NCI-H226 (cell line): ENCODE measurements around the gene PIP4K2A.

ENCODE experiments used
- DNase-seq: peaks from one replicate; pipeline ENCODE4 v3.0.0-alpha.2; 2015

The PIP4K2A gene

DNA sequence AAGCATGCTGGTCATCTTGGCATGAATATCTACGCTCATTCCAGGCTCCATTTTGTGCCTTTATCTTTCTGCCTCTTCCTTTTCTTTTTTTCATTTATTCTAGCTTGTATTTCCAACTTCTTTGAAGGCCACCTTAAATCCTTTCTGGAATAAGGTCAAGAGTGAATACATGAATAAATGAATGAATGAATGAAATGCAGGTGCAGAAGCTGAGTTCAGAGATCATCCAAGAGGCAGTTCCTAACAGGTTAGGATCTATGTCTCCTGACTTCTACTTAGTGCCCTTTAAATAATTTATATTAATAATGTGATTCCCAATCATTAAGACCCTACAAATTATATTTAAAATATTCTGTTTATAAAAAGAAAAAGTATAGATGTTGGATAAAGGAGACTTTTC lies 125.9 kb downstream of the PIP4K2A start:
- no peak for DNase-seq

DNA sequence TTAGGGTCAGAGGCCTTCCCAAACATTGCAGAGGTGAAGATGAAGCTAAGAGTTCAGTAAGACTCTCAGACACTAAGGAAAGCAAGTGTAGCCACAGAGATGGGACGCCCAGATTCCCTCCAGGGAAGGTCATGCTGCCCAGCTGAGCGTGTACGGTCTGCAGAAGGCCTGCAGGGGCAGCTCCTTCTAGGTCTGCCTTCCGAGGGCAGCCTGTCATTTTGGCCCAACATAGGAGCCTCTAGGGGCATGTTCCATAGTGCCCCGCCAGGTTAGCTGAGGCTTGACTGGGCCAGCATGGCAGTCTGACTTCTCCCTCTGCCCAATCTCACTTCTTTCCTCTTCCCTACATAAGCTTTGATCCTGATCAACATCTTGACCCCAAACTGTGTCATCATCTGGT lies 130.7 kb downstream of the PIP4K2A start:
- no peak for DNase-seq

- no peak for DNase-seq
Observed at GRCh38 chr10:22581461-22581860, 132.9 kb downstream of the PIP4K2A start.

DNA sequence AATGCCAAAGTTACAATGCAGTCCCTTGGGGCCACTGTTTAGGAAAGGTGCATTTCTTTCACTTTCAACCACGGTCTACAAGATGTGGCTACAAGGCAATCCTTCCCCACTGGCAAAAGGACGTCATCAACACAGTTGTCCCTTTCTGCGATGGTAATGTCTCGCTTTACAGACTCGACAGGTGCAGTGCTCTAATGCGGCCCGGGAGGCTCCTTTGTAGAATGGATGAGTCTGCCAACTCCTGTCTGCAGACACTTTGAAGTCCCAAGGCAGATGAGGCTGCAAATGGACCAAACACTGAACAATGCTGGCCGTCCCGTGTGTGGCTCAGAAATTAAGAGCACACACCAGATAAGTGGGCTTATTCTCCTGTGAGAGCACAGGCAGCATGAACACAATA lies 133.7 kb downstream of the PIP4K2A start:
- no peak for DNase-seq

- DNase-seq, result no peak
Observed at GRCh38 chr10:22579826-22580225, 134.6 kb downstream of the PIP4K2A start.

DNA sequence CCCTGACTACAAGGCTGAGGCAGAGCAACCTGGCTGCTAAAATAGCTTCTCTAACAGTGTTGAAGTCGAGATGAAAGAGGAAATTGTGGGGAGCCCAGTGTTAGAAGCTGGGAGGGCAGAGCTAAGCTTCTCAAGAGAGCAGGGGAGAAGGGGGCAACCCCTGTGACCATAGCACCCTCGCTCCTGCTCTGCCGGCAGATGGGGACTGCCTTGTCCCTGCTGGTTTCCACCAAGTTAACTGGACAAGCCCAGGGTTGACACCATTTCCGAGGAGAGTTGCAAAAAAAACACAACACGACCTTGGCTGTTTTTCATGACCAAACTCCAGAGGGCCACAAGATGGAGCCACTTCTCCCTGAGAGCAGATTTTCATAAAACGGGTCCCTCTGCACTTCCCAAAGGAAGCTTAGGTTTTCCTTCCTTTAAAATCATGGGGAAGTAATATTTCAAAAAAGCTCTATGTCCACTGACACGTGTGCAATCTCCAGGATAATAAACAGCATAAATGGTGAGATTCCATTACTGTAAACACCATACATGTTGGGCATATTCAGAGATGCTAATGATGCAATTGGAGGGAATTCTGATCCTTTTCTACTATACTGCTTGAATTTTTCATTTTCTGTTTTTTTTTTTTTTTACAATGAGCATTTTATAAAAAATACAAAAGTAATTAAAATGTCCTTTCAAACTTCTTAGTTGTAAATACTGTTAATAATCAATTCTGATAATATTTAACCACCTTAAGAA lies 140.4 kb downstream of the PIP4K2A start:
- DNase-seq, result no peak

GRCh38 chr10:22570733-22571430 lies 143.5 kb downstream of the PIP4K2A start:
- no peak for DNase-seq

- DNase-seq, result no peak
Observed at GRCh38 chr10:22570234-22570633, 144.1 kb downstream of the PIP4K2A start.

DNA sequence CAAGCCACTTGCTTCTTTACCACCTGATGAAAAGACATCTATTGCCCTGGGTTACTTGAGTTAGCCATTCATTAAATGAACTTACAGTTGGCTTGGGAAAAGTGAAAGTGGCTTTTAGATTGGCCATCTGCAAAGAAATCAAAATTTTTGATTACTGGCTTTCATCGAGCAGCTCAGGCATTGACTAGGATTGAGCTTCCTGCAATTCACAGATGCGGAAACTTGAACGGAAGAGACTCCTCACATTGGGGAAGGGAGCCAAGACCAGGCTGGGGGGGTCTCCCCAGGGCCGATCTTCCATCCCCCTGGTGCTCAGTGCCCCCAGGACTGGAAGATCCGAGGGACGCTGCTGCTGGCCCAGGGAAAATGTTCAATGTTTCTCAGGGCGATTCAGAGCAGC lies 145.4 kb downstream of the PIP4K2A start:
- DNase-seq, result no peak

DNA sequence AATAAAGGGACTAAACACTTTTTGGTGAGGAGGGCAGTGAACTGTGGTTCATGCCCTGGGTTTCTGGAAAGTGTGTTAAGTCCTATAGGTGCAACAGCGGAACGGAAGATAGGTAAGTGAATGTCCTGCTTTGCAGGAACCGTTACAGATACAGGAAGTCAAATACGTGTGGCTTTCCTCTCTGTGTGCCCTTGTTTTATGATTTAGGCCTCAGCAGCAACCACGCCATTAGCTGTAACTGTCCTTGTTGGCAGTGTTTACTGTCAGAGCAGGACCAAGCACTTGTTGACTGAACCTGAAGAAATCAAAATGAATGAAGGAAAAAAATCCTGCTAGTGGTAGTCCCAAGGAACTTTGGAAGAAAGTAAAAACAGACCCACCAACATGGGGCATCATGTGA lies 150.3 kb downstream of the PIP4K2A start:
- no peak for DNase-seq

GRCh38 chr10:22561909-22562308 lies 152.5 kb downstream of the PIP4K2A start:
- DNase-seq, result no peak

DNA sequence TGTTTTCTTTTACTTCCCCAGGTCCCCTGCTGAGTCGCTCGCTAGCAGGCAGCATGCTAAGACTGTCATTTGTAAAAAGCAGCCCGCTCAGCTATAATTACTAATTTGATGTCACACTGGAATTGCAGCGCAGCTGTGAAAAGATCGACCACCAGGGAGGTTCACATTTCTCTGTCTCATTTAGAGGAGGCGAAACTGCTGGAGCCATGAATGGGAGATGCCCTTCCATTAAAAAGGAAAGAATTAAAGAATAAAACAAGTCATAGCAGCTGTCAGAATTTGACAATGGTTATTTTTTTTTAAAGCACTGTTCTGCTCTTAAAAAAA lies 153.5 kb downstream of the PIP4K2A start:
- no peak for DNase-seq

- DNase-seq, result no peak
Observed at GRCh38 chr10:22560096-22560912, 154.1 kb downstream of the PIP4K2A start.

DNA sequence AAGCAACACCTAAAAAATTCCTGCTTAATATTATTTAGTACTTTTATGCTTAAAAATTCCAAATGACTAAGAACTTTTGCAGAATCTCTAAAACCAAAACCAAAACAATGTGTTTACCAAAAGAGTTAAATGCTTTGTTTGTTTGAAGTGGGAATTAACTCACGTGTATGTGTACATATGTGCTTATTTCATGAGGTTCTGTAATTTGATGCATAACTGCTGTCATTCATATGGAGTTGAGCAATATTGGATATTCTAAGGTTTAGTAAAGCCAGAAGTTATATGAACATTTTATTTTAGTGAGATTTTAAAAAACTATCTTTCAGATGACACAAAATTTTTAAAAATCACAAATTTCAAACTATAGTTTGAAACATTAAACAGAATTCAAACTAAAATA lies 157.1 kb downstream of the PIP4K2A start:
- DNase-seq, result no peak

DNA sequence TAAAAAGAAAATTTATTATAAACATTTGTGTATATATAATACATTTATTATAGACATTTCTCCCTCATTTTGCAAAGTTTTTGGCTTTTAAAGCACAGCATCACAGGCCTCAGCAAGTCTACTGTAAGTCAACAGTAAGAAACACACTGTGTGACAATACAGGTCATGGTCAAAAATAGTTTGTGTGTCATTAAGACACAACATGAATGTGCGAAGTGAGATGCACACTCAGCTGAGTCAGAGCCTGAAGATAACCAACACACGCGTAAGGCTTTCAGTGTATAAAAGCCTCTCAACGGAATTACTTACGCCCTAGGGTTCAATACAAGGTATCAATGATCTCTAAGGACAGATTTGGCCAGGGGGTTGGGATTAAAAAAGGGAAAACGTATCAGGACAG lies 157.6 kb downstream of the PIP4K2A start:
- no peak for DNase-seq

DNA sequence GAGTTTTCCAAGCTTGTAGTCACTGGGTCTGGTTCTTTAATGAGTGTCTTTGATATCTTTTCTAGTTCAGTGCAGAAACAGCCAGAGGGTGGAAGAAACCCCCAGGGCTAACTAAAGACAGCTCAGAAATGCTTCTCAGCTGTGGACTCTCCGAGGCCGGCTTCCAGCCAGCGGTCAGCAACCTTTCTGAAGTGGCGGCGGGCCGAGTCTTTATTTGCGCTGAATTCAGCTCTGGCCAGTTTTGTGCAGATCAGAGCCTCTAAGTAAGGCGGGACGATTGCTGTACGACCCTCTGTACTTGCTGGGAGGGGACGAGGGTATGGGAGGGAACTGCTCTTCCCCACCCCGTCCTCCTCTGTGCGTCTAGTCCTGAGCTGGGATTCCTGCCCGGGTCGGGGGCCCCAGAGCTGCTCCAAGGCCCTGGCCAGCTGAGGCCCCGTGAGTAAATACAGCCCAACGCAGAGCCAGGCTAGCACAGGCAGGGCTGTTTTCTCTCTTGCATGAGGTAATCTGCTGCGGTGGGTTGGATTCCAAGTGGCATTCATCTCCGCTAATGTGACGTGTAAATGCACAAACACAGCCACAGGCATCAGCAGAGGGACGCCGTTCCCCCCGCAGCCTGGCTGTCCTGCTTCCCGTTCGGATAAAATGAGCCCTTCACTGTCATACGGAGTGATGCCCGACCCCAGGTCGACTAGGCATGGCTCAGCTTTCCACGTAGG lies 159.8 kb downstream of the PIP4K2A start:
- DNase-seq, result no peak

DNA sequence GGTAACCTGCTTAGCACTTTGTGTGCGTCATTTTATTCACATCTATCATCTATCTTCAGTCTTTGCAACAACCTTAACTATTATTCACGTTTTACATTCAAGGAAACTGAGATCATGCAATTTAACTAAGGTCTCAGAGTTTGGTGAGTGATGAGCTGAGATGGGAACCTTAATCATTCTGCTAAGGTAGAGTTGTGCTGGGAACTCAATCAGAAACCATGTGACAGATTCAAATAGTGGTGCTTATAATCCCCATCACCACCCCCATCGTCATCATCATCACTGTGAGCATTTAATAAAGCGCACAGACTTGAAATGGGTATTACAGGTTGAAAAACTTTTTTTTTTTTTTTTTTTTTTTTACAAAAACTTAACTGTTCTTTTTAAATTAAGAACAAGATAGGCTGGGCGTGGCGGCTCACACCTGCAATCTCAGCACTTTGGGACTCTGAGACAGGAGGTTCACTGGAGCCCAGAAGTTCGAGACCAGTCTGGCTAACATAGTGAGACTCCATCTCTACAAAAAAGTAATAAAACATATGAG lies 160.9 kb downstream of the PIP4K2A start:
- no peak for DNase-seq

DNA sequence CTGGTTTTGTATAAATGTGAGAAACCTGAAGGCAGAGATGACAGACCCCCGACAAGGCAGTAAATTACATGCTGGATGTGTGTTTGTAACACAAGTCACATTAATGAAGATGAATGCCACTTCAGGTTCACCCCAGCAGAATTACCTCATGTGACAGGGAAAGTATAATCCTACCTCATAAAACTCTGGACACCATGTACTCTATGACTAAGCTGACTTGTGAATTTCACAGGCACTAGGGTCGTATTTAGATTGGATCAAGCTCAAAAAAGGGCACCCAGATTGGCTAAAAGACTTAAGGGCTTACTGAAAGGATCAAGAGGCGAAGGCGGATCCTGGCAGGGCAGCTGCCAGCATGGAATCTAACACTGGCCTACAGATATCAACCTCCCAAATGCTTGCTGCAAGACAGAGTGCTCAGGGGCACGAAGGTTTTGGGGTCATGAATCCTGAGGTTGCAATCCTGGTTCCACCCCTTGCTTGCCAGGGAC lies 161.4 kb downstream of the PIP4K2A start:
- no peak for DNase-seq

GRCh38 chr10:22551681-22552365 lies 162.6 kb downstream of the PIP4K2A start:
- no peak for DNase-seq

DNA sequence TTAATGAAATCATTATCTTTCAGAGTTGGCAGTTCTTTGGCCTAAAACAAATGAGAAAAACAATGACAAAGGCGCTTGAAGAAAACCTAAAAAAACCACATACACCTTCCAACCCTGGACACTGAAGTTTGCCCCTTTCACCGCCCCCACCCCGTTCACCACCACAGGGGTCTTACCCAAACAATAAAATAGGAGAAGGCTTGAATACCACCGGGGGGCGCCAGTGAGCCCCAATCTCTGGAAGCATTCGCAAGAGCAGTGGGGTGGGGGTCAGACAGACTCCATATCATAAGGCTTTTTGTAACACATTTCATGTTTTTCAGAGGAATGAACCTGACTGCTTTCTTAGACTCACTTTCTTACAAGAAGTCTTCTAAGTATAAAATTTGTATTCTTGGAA lies 163.6 kb downstream of the PIP4K2A start:
- DNase-seq, result no peak

DNA sequence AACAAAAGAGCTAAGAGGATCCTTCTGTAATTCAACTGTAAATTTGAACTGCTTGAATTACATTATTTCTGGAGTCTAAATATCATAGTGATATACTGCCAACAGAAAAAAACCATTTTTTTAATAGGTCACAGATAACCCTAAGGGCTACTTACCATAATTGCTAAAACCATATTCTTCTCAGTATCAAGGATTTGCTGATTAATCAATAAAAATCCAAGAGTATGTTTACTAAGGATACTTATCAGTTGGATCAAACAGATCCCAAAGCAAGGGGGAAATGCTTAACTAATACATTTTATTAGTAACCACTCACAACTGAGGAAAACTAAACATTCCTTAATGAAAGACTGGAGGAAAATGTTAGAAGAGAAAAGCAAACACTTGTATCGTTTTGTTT lies 166.0 kb downstream of the PIP4K2A start:
- DNase-seq, result no peak

- no peak for DNase-seq
Observed at GRCh38 chr10:22545643-22546042, 168.7 kb downstream of the PIP4K2A start.
